A549 (cell line): ENCODE data around the gene ARMH4. TPM values are rescaled to one million over a fixed set of nuclear protein-coding genes. Genes with fewer than 3 reads are reported as not detected.

Experiments
- ATAC-seq, 2 experiments: fragments of 200-7000 bp in 1 of 2; fragments of >200 bp in 1 of 2; cut with Nextera tagmentation in 1 of 2; cut with Tn5 transposase in 1 of 2; 3 replicates each; pipeline versions ENCODE4 v1.8.0 to v1.9.1; 2018 to 2020; ENCODE audit warnings: mild to moderate bottlenecking in 1 of 2, moderate library complexity in 1 of 2
- CTCF ChIA-PET: fragments of 300-600 bp; sonication (Branson Sonifier 250); formaldehyde crosslinking; extraction: SDS; loops from one replicate; lab custom pipeline; 2021; ENCODE audit warnings: antibody characterized with exemption, inconsistent platforms; lab: Yijun Ruan, JAX
- POLR2A ChIA-PET: fragments of 350-600 bp; formaldehyde crosslinking; extraction: SDS; loops from one replicate; lab custom pipeline; 2021; ENCODE audit warnings: antibody characterized with exemption, inconsistent platforms; lab: Yijun Ruan, JAX
- DNase-seq, 2 experiments: peaks; one replicate each; pipeline versions ENCODE4 v3.0.0 to v3.0.0-alpha.2; 2011 to 2016; ENCODE audit warnings: low read depth in 1 of 2, low spot score in 1 of 2
- FAIRE-seq: peaks from 2 replicates; lab custom pipeline; 2011; peaks lifted over from hg19 to GRCh38; lab: Jason Lieb, UNC
- H3K27ac ChIP-seq, 2 experiments: fragments of >200 bp; sonication (Bioruptor Twin); formaldehyde crosslinking; 3 replicates each; pipeline ENCODE4 v1.5.1; 2016 to 2017
- H3K4me1 ChIP-seq: fragments of >200 bp; sonication (Bioruptor Twin); formaldehyde crosslinking; 3 replicates; pipeline ENCODE4 v1.6.1; 2016
- H3K4me2 ChIP-seq: fragments of >200 bp; sonication (Bioruptor Twin); formaldehyde crosslinking; 3 replicates; pipeline ENCODE4 v1.6.1; 2016
- H3K4me3 ChIP-seq: fragments of >200 bp; sonication (Bioruptor Twin); formaldehyde crosslinking; 3 replicates; pipeline ENCODE4 v1.5.1; 2016
- H3K9me3 ChIP-seq: fragments of >200 bp; sonication (Bioruptor Twin); formaldehyde crosslinking; 3 replicates; pipeline ENCODE4 v1.6.1; 2016
- BCL3 ChIP-seq: fragments of >200 bp; sonication (Bioruptor Twin); formaldehyde crosslinking; IDR thresholded peaks from 3 replicates; pipeline ENCODE4 v1.6.1; 2016
- BHLHE40 ChIP-seq: IDR thresholded peaks from 2 replicates; pipeline ENCODE4 v1.6.1; 2012; ENCODE audit warnings: low read depth, low read length, inconsistent platforms
- CEBPB ChIP-seq, 2 experiments: fragments of >200 bp in 1 of 2; sonication (Bioruptor Twin) in 1 of 2; formaldehyde crosslinking in 1 of 2; IDR thresholded peaks; 2 replicates each; pipeline ENCODE4 v1.6.1; 2012 to 2016
- CHD4 ChIP-seq: fragments of 200-600 bp; sonication (generic); IDR thresholded peaks from 2 replicates; pipeline ENCODE4 v1.6.1; 2016; ENCODE audit warnings: antibody characterized with exemption, mild to moderate bottlenecking, borderline replicate concordance
- CTCF ChIP-seq: fragments of >200 bp; sonication (Bioruptor Twin); formaldehyde crosslinking; IDR thresholded peaks from 3 replicates; pipeline ENCODE4 v1.5.1; 2016
- E2F6 ChIP-seq: IDR thresholded peaks from 2 replicates; pipeline ENCODE4 v1.6.1; 2012; ENCODE audit warnings: low read depth, borderline replicate concordance
- FOSB ChIP-seq: fragments of 250-450 bp; sonication (Bioruptor Pico); IDR thresholded peaks from 2 replicates; pipeline ENCODE4 v1.5.0; 2020; ENCODE audit warnings: mild to moderate bottlenecking, moderate library complexity
- GATA3 ChIP-seq: IDR thresholded peaks from 2 replicates; pipeline ENCODE4 v1.6.1; 2012; ENCODE audit warnings: borderline replicate concordance
- HES2 ChIP-seq: fragments of >200 bp; sonication (Bioruptor Twin); formaldehyde crosslinking; IDR thresholded peaks from 2 replicates; pipeline ENCODE4 v1.6.1; 2016
- HMGXB4 ChIP-seq: fragments of 250-450 bp; sonication (Bioruptor Pico); IDR thresholded peaks from 2 replicates; pipeline ENCODE4 v1.5.0; 2021; ENCODE audit warnings: mild to moderate bottlenecking, moderate library complexity, borderline replicate concordance
- HOXA7 ChIP-seq: fragments of 250-450 bp; sonication (Bioruptor Pico); IDR thresholded peaks from 2 replicates; pipeline ENCODE4 v1.5.0; 2020; ENCODE audit warnings: mild to moderate bottlenecking, moderate library complexity
- HOXB5 ChIP-seq: fragments of 250-450 bp; sonication (Bioruptor Pico); IDR thresholded peaks from 2 replicates; pipeline ENCODE4 v1.5.0; 2020; ENCODE audit warnings: mild to moderate bottlenecking, moderate library complexity
- JUN ChIP-seq, 2 experiments: fragments of >200 bp; sonication (Bioruptor Twin); formaldehyde crosslinking; IDR thresholded peaks; 2 replicates in 1 of 2; 3 replicates in 1 of 2; pipeline ENCODE4 v1.6.1; 2016 to 2017
- KDM1A ChIP-seq: fragments of 200-600 bp; sonication (generic); IDR thresholded peaks from 2 replicates; pipeline ENCODE4 v1.6.1; 2016; ENCODE audit warnings: low read depth, mild to moderate bottlenecking
- KDM5A ChIP-seq: fragments of 200-600 bp; sonication (generic); IDR thresholded peaks from 2 replicates; pipeline ENCODE4 v1.6.1; 2016; ENCODE audit warnings: antibody characterized with exemption, mild to moderate bottlenecking
- MAFK ChIP-seq: fragments of 450-650 bp; IDR thresholded peaks from 2 replicates; pipeline ENCODE4 v1.6.1; 2014; ENCODE audit not compliant: partially characterized antibody
- MAX ChIP-seq: IDR thresholded peaks from 2 replicates; pipeline ENCODE4 v1.6.1; 2012
- MAZ ChIP-seq: fragments of 150-350 bp; IDR thresholded peaks from 2 replicates; pipeline ENCODE4 v1.6.1; 2014; ENCODE audit warnings: antibody characterized with exemption, low read depth, low read length, borderline replicate concordance
- MYC ChIP-seq: IDR thresholded peaks from 2 replicates; pipeline ENCODE4 v1.6.1; 2012; ENCODE audit warnings: mild to moderate bottlenecking, inconsistent platforms, low read length, improper control_type of control experiment, borderline replicate concordance
- NPAS2 ChIP-seq: fragments of 250-450 bp; sonication (Bioruptor Pico); IDR thresholded peaks from 2 replicates; pipeline ENCODE4 v1.8.0; 2022; ENCODE audit warnings: mild to moderate bottlenecking, moderate library complexity, borderline replicate concordance
- POLR2A ChIP-seq: IDR thresholded peaks from 2 replicates; pipeline ENCODE4 v1.6.1; 2012; ENCODE audit warnings: mild to moderate bottlenecking, low read length
- RCOR1 ChIP-seq: fragments of 150-350 bp; IDR thresholded peaks from 2 replicates; pipeline ENCODE4 v1.6.1; 2014; ENCODE audit warnings: antibody characterized with exemption, low read length, low read depth
- REST ChIP-seq: fragments of 200-600 bp; sonication (generic); IDR thresholded peaks from 2 replicates; pipeline ENCODE4 v1.6.1; 2016; ENCODE audit warnings: antibody characterized with exemption, mild to moderate bottlenecking, moderate library complexity
- RFX5 ChIP-seq: fragments of 450-650 bp; IDR thresholded peaks from 2 replicates; pipeline ENCODE4 v1.7.1; 2014; ENCODE audit warnings: antibody characterized with exemption, mild to moderate bottlenecking, moderate library complexity
- RNF2 ChIP-seq: fragments of 200-600 bp; sonication (generic); IDR thresholded peaks from 2 replicates; pipeline ENCODE4 v1.6.1; 2016; ENCODE audit warnings: low read depth, mild to moderate bottlenecking, antibody characterized with exemption, moderate library complexity, borderline replicate concordance
- SREBF2 ChIP-seq: fragments of 450-650 bp; IDR thresholded peaks from 2 replicates; pipeline ENCODE4 v1.6.1; 2014; ENCODE audit warnings: mild to moderate bottlenecking, moderate library complexity
- ZC3H11A ChIP-seq: fragments of 450-650 bp; IDR thresholded peaks from 2 replicates; pipeline ENCODE4 v1.6.1; 2014; ENCODE audit warnings: antibody characterized with exemption, mild to moderate bottlenecking
- ZFP36 ChIP-seq: fragments of 450-650 bp; IDR thresholded peaks from 2 replicates; pipeline ENCODE4 v1.6.1; 2014; ENCODE audit warnings: borderline replicate concordance; ENCODE audit not compliant: partially characterized antibody
- WGBS: methylation state at CpG from one replicate; pipeline ENCODE4 v1.1.6; 2017; ENCODE audit errors: missing lambda C conversion rate; 5-methylcytosine and 5-hydroxymethylcytosine counted together
- polyA plus RNA-seq, 4 experiments: library from polyadenylated mRNA; depleted of rRNA in 3 of 4; stranded (reverse); fragments of >200 nt; fragmentation: RNase III in 1 of 4; extraction: RNeasy Plus Mini Kit Qiagen cat#74134 plus additional on column Dnase treatment in 1 of 4; gene quantifications; 2 replicates in 3 of 4; 3 replicates in 1 of 4; pipeline ENCODE4 v1.2.3, GENCODE V29; 2011 to 2017

ARMH4 gene
- polyA plus RNA-seq, 2 of the 4 experiments (the other 2 are of a cell fraction), result 0.56 to 0.77 TPM

- H3K4me2 ChIP-seq, result no peak overlapping the region
- DNase-seq (no peak), FAIRE-seq (no peak), ATAC-seq (no peak)
- H3K4me3 ChIP-seq, result no peak overlapping the region
- ChIA-PET CTCF (interaction anchor here (3.5 kb wide), 1 partner anchor 11 kb away, joined by 11 read pairs; no protein-coding TSS in a partner anchor), POLR2A (no interaction called here)
- no peak overlapping the region for H3K27ac ChIP-seq
- WGBS, result 24% methylated on average over 2 of the region's 2 CpGs
- no peaks in the 10 kb centered on the region for H3K4me1 ChIP-seq
- TF ChIP-seq ZFP36 (no peak), REST (no peak), HOXA7 (no peak), CEBPB (IDR thresholded peaks at IDR 0.05) (no peak), KDM1A (no peak), CHD4 (no peak), MYC (no peak), MAZ (no peak), RFX5 (no peak), POLR2A (no peak), KDM5A (no peak), MAFK (no peak), NPAS2 (CRISPR knock-in tag) (no peak), CTCF (no peak), SREBF2 (no peak), E2F6 (no peak)
- no peaks in the 10 kb centered on the region for H3K9me3 ChIP-seq
These were observed 55.3 kb downstream of the ARMH4 start for GRCh38 chr14:58096731-58097130.

- ATAC-seq (no peak), FAIRE-seq (no peak), DNase-seq (no peak)
- POLR2A ChIA-PET, result no interaction called here
- H3K4me3 ChIP-seq, result no peak overlapping the region
- no peak overlapping the region for H3K27ac ChIP-seq
- no peaks in the 10 kb centered on the region for H3K9me3 ChIP-seq
- H3K4me2 ChIP-seq, result no peak overlapping the region
- CTCF ChIA-PET, result interaction anchor here (1.5 kb wide), 1 partner anchor 74 kb away, joined by 6 read pairs; no protein-coding TSS in a partner anchor
- H3K4me1 ChIP-seq, result no peaks in the 10 kb centered on the region
- 57% methylated on average over 5 of the region's 5 CpGs for WGBS
- no peak for TF ChIP-seq CHD4
- TF ChIP-seq FOSB (CRISPR knock-in tag), result no peak
- TF ChIP-seq RNF2, result no peak
- TF ChIP-seq HMGXB4, result no peak
- TF ChIP-seq MYC, result no peak
- TF ChIP-seq MAX, result no peak
- TF ChIP-seq BCL3, result no peak
- TF ChIP-seq ZFP36, result no peak
- TF ChIP-seq CEBPB (IDR thresholded peaks at IDR 0.05), result no peak
- no peak for TF ChIP-seq ZC3H11A
- TF ChIP-seq GATA3, result no peak
- TF ChIP-seq JUN (IDR thresholded peaks at IDR 0.05), result no peak
- TF ChIP-seq RCOR1, result no peak
- no peak for TF ChIP-seq HES2
- TF ChIP-seq BHLHE40, result no peak
- no peak for TF ChIP-seq HOXB5 (CRISPR knock-in tag)
These were observed 60.0 kb downstream of the ARMH4 start for GRCh38 chr14:58091883-58092630.
